Prostate gland (tissue), 2 donors: ENCODE results near the gene PWWP2B. TPM values are rescaled to one million over a fixed set of nuclear protein-coding genes. Genes with fewer than 3 reads are reported as not detected.

Experiments
- DNase-seq: peaks from one replicate; pipeline ENCODE4 v3.0.0-alpha.2; 2019; ENCODE audit warnings: low spot score
- H3K27ac ChIP-seq, 2 donors: fragments of 200-600 bp; sonication (generic); 2 replicates each; pipeline ENCODE4 v1.5.1; 2017 to 2019
- H3K27me3 ChIP-seq: fragments of 200-600 bp; sonication (generic); replicated peaks from 2 replicates; pipeline ENCODE4 v1.5.1; 2019; ENCODE audit not compliant: insufficient read depth
- H3K36me3 ChIP-seq, 2 donors: fragments of 200-600 bp; sonication (generic); 1 replicate in 1 of 2; 2 replicates in 1 of 2; pipeline versions ENCODE4 v1.5.1 to v1.8.1; 2017 to 2019
- H3K4me1 ChIP-seq: fragments of 200-600 bp; sonication (generic); replicated peaks from 2 replicates; pipeline ENCODE4 v1.5.1; 2019
- H3K4me3 ChIP-seq, 2 donors: fragments of 200-600 bp; sonication (generic); 2 replicates each; pipeline ENCODE4 v1.5.1; 2017 to 2019
- H3K9me3 ChIP-seq: fragments of 200-600 bp; sonication (generic); 2 replicates; pipeline ENCODE4 v1.5.1; 2017
- CTCF ChIP-seq, 4 experiments: fragments of 200-600 bp in 2 of 4; fragments of 450-650 bp in 2 of 4; sonication (generic) in 2 of 4; IDR thresholded peaks; 1 replicate in 3 of 4; 2 replicates in 1 of 4; pipeline ENCODE4 v1.5.1; 2016 to 2019; ENCODE audit warnings: antibody characterized with exemption in 4 of 4, mild to moderate bottlenecking in 2 of 4, moderate library complexity in 2 of 4
- POLR2A ChIP-seq: fragments of 450-650 bp; IDR thresholded peaks from one replicate; pipeline ENCODE4 v1.6.1; 2016; ENCODE audit warnings: antibody characterized with exemption, mild to moderate bottlenecking
- POLR2AphosphoS5 ChIP-seq: sonication (generic); formaldehyde crosslinking; IDR thresholded peaks from one replicate; pipeline ENCODE4 v1.6.1; 2017; ENCODE audit warnings: antibody characterized with exemption
- WGBS: methylation state at CpG from one replicate; pipeline ENCODE4 v1.1.5; 2018; 5-methylcytosine and 5-hydroxymethylcytosine counted together
- intact Hi-C: fragments of 100-400 bp; cut with DNase I; formaldehyde crosslinking; loops from one replicate; pipeline ENCODE4 v1.14.2; 2022
- total RNA-seq, 2 donors: library from RNA; depleted of rRNA; stranded (reverse); fragments of >200 nt; gene quantifications; one replicate each; pipeline ENCODE4 v1.1.0, GENCODE V29; 2016

The PWWP2B gene
- total RNA-seq, 2 donors from 2014 or later: 27.5 to 36.6 TPM

DNA sequence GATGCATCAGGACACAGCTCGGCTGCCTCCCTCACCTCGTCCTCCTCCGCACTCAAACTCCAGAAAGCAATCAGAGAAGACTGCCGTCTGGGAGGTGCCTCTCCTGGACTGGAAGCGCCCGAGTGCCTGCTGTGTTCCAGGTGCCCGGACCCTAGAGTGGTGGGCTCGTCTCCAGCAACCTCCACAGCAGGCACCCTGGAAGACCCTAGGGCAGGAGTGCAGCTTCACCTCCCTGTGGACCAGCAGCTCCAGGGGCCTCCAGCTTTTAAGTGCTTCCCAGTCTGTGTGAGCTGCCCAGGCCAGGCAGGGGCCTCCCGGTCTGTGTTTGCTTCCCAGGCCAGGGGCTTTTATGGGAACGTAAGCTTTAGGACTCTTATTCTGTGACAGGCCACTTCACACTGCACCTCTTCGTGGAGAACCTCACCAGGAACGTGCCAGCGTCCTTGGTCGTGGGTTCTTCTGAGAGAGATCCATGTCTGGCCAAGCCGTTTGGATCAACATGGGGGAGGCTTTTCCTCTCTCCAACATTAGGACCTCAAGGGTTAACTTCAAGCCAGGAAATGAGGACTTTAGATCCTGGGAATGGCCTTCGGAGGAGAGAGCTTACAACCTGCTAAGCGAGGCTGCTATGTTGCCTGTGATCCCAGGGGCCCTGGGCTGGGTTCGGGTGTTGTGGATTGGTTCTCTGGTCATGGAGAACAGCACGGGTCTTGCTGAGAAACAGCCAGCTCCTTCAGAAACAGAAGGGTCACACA lies 5.9 kb upstream of the PWWP2B start:
- intact Hi-C loops: loop anchor here (5.0 to 10.0 kb wide), 2 partner anchors 131 to 254 kb away; no protein-coding TSS in a partner anchor
- Histone ChIP-seq H3K4me3 (no peak overlapping the region), H3K36me3 (no peaks in the 10 kb centered on the region), H3K27ac (no peak overlapping the region), H3K4me1 (no peaks in the 10 kb centered on the region), H3K9me3 (no peaks in the 10 kb centered on the region), H3K27me3 (no peaks in the 10 kb centered on the region)
- WGBS: 69% methylated on average over 13 of the region's 19 CpGs
- TF ChIP-seq CTCF (IDR thresholded peaks at IDR 0.05) (no peak), POLR2AphosphoS5 (no peak), POLR2A (no peak)
- no peak for DNase-seq

DNA sequence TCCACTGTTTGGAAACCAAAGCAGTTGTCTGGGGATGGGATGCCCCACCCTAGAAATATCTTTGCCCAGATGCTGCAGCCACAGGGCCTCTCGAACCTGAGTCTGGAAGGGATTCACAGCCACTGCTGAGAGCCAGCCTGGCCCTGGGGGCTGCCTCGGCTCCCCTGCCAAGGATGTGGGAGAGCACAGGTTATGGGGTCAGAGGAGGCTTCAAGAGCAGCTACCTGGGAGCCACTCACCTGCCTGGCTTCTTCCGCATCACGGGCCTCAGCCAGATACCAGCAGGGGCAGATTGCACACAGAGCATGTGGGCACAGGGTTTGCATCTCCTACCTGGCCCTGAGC lies 5.4 kb upstream of the PWWP2B start:
- intact Hi-C loops: loop anchor here (5.0 to 10.0 kb wide), 2 partner anchors 131 to 253 kb away; no protein-coding TSS in a partner anchor
- H3K4me3 ChIP-seq: no peak overlapping the region
- DNase-seq: no peak
- H3K27me3 ChIP-seq: no peaks in the 10 kb centered on the region
- no peak overlapping the region for H3K27ac ChIP-seq
- no peaks in the 10 kb centered on the region for H3K36me3 ChIP-seq
- no peaks in the 10 kb centered on the region for H3K4me1 ChIP-seq
- 70% methylated on average over 4 of the region's 4 CpGs for WGBS
- H3K9me3 ChIP-seq: no peaks in the 10 kb centered on the region
- TF ChIP-seq POLR2A: no peak
- no peak for TF ChIP-seq POLR2AphosphoS5
- no peak for TF ChIP-seq CTCF (IDR thresholded peaks at IDR 0.05)

GRCh38 chr10:132392184-132392800 lies 4.7 kb upstream of the PWWP2B start:
- Histone ChIP-seq H3K4me3 (no peak overlapping the region), H3K9me3 (no peaks in the 10 kb centered on the region), H3K36me3 (no peaks in the 10 kb centered on the region), H3K4me1 (no peaks in the 10 kb centered on the region), H3K27me3 (no peaks in the 10 kb centered on the region), H3K27ac (no peak overlapping the region)
- TF ChIP-seq POLR2A: no peak
- TF ChIP-seq POLR2AphosphoS5: no peak
- no peak for TF ChIP-seq CTCF (IDR thresholded peaks at IDR 0.05)
- DNase-seq: no peak
- intact Hi-C loops: loop anchor here (5.0 to 10.0 kb wide), 2 partner anchors 130 to 253 kb away; no protein-coding TSS in a partner anchor
- 81% methylated on average over 2 of the region's 2 CpGs for WGBS

DNA sequence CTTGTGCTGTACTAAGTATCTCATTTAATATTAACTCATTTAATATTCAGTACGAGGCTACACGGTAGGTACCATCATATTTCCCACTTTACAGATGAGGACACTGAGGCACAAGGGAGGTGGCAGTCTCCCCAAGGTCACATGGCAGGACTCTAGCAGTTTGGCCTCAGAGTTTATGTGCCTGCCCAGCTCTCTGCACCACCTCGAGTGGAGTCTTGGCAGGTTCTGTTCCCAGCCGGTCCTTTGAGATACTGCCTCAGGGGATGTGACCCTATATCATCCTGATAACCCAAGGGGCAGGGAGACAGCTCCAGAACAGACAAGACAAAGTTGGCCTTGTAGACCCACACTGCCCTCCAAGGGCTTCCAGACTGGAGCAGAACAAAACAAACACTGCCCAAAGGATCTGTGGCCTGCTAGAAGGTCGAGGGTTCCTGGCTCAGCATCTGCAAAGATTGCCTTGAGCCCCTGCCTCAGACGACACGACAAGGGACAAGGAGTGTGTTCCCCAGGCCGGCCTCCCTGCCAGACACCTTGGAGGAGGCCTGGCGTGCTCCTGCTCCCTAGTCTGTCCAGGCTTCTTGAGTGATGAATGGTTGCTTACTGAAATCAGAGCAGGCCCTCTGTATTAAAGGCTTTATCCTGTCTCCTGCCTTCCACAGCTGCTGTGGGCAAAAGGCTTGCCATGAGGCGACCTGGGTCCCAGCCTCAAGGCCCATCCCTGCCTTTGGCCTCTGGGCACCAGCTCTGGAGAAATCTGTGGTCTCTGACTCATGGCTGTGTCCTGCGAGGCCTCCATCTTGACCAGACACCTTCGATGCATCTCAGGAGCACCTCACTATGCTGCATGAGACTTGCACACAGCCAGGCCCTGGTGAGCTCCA lies 3.9 kb upstream of the PWWP2B start:
- no peaks in the 10 kb centered on the region for H3K27me3 ChIP-seq
- intact Hi-C loops: loop anchor here (5.0 to 10.0 kb wide), 2 partner anchors 129 to 252 kb away; no protein-coding TSS in a partner anchor
- DNase-seq: no peak
- no peak overlapping the region for H3K4me3 ChIP-seq
- no peaks in the 10 kb centered on the region for H3K36me3 ChIP-seq
- no peak overlapping the region for H3K27ac ChIP-seq
- no peaks in the 10 kb centered on the region for H3K9me3 ChIP-seq
- 90% methylated on average over 10 of the region's 12 CpGs for WGBS
- H3K4me1 ChIP-seq: peaks cover under 1% of the 10 kb centered on the region
- TF ChIP-seq POLR2A (no peak), CTCF (IDR thresholded peaks at IDR 0.05) (no peak)
